AG20443 (cell line): ENCODE measurements around the gene CEACAM1.
"Not testable (repeated sequence)": the region's sequence is repeated elsewhere in the genome, so short reads cannot be mapped to it uniquely, and the experiment has no call there.

Source experiments
- DNase-seq: peaks from one replicate; pipeline ENCODE4 v3.0.0; 2012; ENCODE audit warnings: low spot score, mixed read lengths

The CEACAM1 gene

DNA sequence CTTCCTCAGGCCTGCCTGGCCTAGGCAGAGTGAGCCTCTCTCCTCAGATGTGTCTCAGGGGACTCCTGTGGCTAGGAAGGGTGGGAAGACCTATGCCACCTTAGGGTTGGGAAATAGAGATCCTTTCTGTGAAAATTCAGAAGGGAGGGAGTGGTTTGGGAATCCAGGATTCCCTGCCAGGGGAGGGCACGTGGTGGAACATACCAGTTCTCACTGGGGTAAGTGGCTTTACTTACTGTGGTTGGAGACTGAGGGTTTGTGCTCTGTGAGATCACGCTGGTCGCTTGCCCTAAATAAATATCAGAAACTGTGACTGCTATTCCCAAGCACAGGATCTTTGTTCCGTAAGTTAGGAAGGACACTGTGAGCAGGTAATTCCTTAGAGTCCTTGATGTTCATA, 16.9 kb downstream of the CEACAM1 start:
- DNase-seq: no peak

- DNase-seq: no peak
These were observed 19.3 kb downstream of the CEACAM1 start for GRCh38 chr19:42508892-42509444.

- DNase-seq: no peak
These were observed 23.2 kb downstream of the CEACAM1 start for GRCh38 chr19:42505066-42505465.

DNA sequence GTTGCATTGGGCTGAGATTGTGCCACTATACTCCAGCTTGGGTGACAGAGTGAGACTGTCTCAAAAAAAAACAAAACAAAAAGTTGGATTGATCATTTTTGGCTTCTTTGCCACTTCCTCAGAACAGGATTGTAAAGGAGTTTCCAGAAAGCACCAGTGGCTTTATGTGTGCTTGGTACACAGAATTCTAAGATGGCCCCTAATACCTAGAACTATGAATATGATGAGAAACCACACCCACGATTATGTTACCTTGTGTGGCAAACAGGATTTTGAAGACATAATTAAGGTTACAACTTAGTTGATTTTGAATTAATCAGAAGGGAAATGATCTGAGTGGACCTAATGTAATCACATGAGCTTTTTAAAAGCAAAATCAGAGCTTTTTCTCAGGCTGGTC, 26.5 kb downstream of the CEACAM1 start:
- DNase-seq: no peak

GRCh38 chr19:42501243-42501642, 27.0 kb downstream of the CEACAM1 start:
- not testable (repeated sequence) for DNase-seq

- no peak for DNase-seq
These were observed 30.0 kb downstream of the CEACAM1 start for GRCh38 chr19:42498169-42498757.

DNA sequence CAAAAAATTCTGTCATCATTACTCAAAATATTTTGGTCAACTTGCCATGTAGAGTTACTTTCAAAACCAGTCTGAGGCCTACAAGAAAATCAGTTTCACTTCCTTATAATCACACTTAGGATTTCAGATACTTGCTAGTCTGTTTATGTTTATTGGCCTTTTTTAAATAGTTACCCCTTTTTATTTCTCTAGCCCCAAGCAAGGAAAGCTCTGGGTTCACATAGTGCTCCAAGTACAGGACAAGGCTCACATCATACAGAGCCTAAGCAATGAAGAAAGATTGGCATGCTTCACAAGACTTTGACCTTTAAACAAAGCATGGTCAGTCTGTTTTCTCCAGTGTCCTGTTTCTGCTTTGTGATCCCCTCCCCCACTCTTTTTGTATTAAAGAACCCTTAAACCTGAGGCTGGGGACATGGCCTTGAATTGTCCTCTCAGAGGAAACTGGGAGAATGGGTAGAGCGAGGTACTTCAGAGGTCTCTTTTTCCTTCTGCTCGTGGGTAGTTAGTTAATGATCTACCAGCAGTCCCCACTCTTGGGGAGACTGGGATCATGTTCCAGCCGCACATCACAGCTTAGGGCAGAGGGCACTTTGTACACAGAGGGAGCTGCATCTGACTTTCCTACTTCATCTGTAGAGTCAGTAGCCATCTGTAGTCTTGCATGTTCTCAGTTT, 30.7 kb downstream of the CEACAM1 start:
- no peak for DNase-seq

DNA sequence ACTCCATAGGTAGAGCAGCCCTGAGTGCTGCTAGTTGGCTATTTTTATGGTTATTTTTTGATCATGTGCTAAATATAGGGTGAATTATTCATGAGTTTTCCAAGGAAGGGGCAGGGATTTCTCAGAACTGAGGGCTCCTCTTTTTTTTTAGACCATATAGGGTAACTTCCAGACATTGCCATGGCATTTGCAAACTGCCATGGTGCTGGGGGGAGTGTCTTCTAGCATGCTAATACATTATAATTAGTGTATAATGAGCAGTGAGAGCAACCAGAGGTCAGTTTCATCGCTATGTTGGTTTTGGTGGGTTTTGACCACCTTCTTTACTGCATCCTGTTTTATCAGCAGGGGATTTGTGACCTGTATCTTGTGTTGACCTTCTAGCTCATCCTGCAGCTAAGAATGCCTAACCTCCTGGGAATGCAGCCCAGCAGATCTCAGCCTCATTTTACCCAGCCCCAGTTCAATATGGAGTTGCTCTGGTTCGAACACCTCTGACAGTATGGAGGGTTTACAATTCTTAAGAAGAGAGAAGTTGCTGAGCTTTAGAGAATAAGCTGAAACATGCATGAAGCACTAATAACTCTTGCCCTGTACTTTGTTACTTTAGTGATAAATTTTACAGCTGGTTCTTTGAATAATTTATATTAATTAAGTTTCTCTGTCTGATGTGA, 31.7 kb downstream of the CEACAM1 start:
- no peak for DNase-seq

DNA sequence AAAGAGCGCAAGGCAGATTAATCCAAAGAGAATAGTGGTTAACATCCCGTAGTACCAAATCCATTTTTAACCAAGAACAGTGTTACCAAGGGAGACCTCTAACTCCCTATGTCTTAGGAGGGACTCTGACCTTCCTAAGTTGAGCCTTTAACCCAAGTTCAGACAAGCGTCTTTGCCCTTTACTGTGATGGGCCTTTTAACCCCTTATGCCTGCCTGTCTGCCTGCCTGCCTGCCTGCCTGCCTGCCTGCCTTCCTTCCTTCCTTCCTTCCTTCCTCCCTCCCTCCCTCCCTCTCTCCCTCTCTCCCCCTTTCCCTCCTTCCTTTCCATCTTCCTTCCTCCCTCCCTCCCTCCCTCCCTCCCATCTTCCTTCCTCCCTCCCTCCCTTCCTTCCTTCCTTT, 32.6 kb downstream of the CEACAM1 start:
- no peak for DNase-seq

- no peak for DNase-seq
These were observed 34.0 kb downstream of the CEACAM1 start for GRCh38 chr19:42494321-42494720.

GRCh38 chr19:42488783-42489521, 39.3 kb downstream of the CEACAM1 start:
- no peak for DNase-seq

GRCh38 chr19:42487798-42488178, 40.5 kb downstream of the CEACAM1 start:
- DNase-seq: no peak

DNA sequence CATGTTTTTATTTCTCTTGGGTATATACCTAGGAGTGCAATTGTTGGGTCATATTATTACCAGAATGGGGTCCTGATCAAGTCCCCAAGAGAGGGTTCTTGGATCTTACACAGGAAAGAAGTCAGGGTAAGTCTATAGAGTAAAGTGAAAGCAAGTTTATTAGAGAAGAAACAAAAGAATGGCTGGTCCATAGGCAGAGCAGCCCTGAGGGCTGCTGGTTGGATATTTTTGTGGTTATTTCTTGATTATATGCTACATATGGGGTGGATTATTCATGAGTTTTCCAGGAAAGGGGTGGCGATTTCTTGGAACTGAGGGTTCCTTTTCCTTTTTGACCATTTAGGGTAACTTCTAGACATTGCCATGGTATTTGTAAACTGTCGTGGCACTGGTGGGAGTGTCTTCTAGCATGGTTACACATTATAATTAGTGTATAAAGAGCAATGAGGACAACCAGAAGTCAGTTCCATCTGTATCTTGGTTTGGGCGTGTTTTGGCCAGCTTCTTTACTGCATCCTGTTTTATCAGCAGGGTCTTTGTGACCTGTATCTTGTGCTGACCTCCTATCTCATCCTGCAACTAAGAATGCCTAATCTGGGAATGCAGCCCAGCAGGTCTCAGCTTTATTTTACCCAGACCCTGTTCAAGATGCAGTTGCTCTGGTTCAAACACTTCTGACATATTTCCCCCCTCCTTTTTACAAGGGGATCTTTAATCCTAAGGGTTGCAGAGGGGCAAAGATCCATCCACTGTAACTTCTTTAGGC, 41.1 kb downstream of the CEACAM1 start:
- DNase-seq: no peak

- DNase-seq: not testable (repeated sequence)
These were observed 43.2 kb downstream of the CEACAM1 start for GRCh38 chr19:42485036-42485435.

- DNase-seq: peak; percentile 69
These were observed 47.8 kb downstream of the CEACAM1 start for GRCh38 chr19:42480335-42481095.

- DNase-seq: no peak
These were observed 48.5 kb downstream of the CEACAM1 start for GRCh38 chr19:42479736-42480135.

GRCh38 chr19:42478765-42479311, 49.4 kb downstream of the CEACAM1 start:
- DNase-seq: no peak

DNA sequence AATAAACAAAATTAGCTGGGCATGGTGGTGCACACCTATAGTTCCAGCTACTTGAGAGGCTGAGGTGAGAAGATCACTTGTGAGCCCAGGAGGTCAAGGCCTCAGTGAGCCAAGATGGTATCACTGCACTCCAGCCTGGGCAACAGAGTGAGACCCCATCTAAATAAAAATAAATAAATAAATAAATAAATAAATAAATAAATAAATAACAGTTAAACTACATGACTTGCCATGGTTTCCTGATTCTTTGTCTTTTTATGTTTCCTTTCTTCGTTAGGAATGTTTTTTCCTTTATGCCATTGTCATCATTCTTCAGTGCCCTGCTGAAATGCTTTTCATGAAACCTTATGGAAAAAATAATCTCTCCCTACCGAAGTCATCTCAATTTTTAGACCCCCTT, 50.3 kb downstream of the CEACAM1 start:
- no peak for DNase-seq

GRCh38 chr19:42477117-42477516, 51.2 kb downstream of the CEACAM1 start:
- no peak for DNase-seq

GRCh38 chr19:42475366-42475765, 52.9 kb downstream of the CEACAM1 start:
- DNase-seq: no peak

- DNase-seq: no peak
These were observed 53.5 kb downstream of the CEACAM1 start for GRCh38 chr19:42474743-42475142.
